ENCODE data around the gene LAMB1. TPM values are rescaled to one million over a fixed set of nuclear protein-coding genes. Genes with fewer than 3 reads are reported as not detected.

Gene LAMB1
- total RNA-seq, 1 experiment from 2014 or later: 32.0 TPM

DNA sequence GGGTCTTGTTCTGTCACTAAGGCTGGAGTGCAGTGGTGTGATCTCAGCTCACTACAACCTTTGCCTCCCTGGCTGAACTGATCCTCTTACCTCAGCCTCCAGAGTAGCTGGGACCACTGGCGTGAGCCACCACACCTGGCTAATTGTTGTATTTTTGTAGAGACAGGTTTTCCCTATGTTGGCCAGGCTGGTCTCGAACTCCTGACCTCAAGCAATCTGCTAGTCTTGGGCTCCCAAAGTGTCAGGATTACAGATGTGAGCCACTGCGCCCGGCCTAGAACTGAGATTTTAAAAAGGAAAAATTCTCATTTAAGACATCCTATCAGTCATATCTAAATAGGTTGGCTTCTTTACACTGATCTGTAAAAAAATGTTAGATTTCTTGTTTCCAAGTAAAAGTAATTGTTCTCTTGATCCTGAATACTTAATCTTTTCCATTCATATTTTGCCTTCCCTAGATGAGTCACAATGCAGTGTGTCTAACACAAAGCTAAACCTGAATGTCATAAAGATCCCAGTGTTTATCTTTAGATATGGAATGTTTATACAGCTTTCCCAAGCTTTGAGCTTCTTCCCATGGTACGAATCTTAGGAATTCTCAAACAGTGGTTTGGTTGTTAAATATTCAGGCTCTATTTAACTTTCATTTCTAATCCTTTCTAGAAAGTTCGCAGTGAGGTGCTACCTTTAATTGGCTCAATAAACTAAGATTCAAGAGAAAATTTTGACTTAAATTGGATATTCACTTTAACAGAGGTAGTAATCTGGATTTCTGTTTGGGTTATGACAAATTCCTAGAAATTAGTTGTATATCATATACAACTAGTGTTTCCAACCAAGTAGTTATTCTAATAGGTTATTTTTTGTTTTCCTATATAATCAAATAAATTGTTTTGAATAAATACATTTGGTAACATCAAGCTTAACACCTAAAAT is 12.1 kb upstream of the LAMB1 start:
- intact Hi-C loops (cut with micrococcal nuclease): no loop called here
- CTCF ChIA-PET: interaction anchor here (1.6 kb wide), 1 partner anchor 131 kb away, joined by 3 read pairs; no protein-coding TSS in a partner anchor
- no peak overlapping the region for H3K9ac ChIP-seq (ENCODE audit: low read length)

More for the DNA sequence above, 12.1 kb upstream of the LAMB1 start:
- DNase-seq (ENCODE audit: low read depth, low spot score): peak; percentile 32
- H3K36me3 ChIP-seq (ENCODE audit: control insufficient read depth in 1 of 2, insufficient read depth in 2 of 2, low read length in 2 of 2): no peaks in the 10 kb centered on the region
- peak overlapping the region; percentile 53 for H2AFZ ChIP-seq (ENCODE audit: low read depth, low read length, poor library complexity, severe bottlenecking)
- H3K79me2 ChIP-seq (ENCODE audit: insufficient read depth, low read length): no peaks in the 10 kb centered on the region
- ATAC-seq: peak; percentile 37; the same call in 1 of the 2 replicates
- POLR2A ChIA-PET: no interaction called here
- H3K9me3 ChIP-seq (ENCODE audit: control insufficient read depth in 1 of 2, insufficient read depth in 1 of 2, low read depth in 1 of 2, low read length in 2 of 2): no peaks in the 10 kb centered on the region
- H3K27me3 ChIP-seq (ENCODE audit: insufficient read depth, low read length): no peaks in the 10 kb centered on the region
- RAD21 ChIA-PET (ENCODE audit: low non-redundant PET in 1 of 2, low total read pairs in 2 of 2, uncharacterized antibody in 2 of 2, unreplicated experiment in 2 of 2): no interaction called here
- no peaks in the 10 kb centered on the region for H3K9me2 ChIP-seq (ENCODE audit: insufficient read depth)
- BruUV-seq (replicated peaks): no TSS peak
- peaks cover 20 to 25% of the 10 kb centered on the region in 2 experiments for H3K4me1 ChIP-seq (ENCODE audit: control insufficient read depth in 1 of 2, insufficient read depth in 2 of 2, low read length in 2 of 2)
- H4K20me1 ChIP-seq (ENCODE audit: insufficient read depth): no peaks in the 10 kb centered on the region
- TF ChIP-seq SIN3A (IDR thresholded peaks at IDR 0.05; ENCODE audit: low read depth) (no peak), FOSL1 (IDR thresholded peaks at IDR 0.05; ENCODE audit: low read depth) (0 out of 2 replicates have a peak, but pooled peaks have one; percentile 9), JUND (IDR thresholded peaks at IDR 0.05) (no peak), CEBPB (IDR thresholded peaks at IDR 0.05; ENCODE audit: low read depth) (no peak), ZFX (IDR thresholded peaks at IDR 0.05) (no peak), POLR2A (IDR thresholded peaks at IDR 0.05; ENCODE audit: borderline replicate concordance, extremely low read depth, insufficient read depth, insufficient read length) (no peak), RAD21 (IDR thresholded peaks at IDR 0.05; ENCODE audit: low read depth) (no peak), EZH2phosphoT487 (IDR thresholded peaks at IDR 0.05; ENCODE audit: borderline replicate concordance) (no peak)
- TF ChIP-seq, protein P1, sequence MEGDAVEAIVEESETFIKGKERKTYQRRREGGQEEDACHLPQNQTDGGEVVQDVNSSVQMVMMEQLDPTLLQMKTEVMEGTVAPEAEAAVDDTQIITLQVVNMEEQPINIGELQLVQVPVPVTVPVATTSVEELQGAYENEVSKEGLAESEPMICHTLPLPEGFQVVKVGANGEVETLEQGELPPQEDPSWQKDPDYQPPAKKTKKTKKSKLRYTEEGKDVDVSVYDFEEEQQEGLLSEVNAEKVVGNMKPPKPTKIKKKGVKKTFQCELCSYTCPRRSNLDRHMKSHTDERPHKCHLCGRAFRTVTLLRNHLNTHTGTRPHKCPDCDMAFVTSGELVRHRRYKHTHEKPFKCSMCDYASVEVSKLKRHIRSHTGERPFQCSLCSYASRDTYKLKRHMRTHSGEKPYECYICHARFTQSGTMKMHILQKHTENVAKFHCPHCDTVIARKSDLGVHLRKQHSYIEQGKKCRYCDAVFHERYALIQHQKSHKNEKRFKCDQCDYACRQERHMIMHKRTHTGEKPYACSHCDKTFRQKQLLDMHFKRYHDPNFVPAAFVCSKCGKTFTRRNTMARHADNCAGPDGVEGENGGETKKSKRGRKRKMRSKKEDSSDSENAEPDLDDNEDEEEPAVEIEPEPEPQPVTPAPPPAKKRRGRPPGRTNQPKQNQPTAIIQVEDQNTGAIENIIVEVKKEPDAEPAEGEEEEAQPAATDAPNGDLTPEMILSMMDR (IDR thresholded peaks at IDR 0.05 in 2 of 3, conservative IDR thresholded peaks at IDR 0.05 in 1 of 3; ENCODE audit: borderline replicate concordance in 1 of 3, insufficient read depth in 1 of 3, low read depth in 2 of 3, low read length in 2 of 3): no peak
- H3K4me3 ChIP-seq (replicated peaks in 1 of 2; ENCODE audit: low read depth in 1 of 2, low read length in 2 of 2): no peak overlapping the region
- H3K4me2 ChIP-seq (ENCODE audit: low read length): peak overlapping the region; percentile 28
- H3K27ac ChIP-seq (ENCODE audit: low read depth, low read length): peak overlapping the region; percentile 50

All from HCT116 (cell line).